GM12878 (cell line): ENCODE data around the gene GP9. TPM values are rescaled to one million over a fixed set of nuclear protein-coding genes. Genes with fewer than 3 reads are reported as not detected.

Source experiments
- ATAC-seq: fragments of 200-7000 bp; cut with Tn5 transposase; 3 replicates; pipeline ENCODE4 v1.9.1; 2020; ENCODE audit warnings: mild to moderate bottlenecking, moderate library complexity
- BruUV-seq: library from RNA; stranded (reverse); fragments of 400-500 nt; replicated peaks from 2 replicates; lab custom pipeline; 2021; lab: Mats Ljungman, UMichigan
- CTCF ChIA-PET: fragments of 300-600 bp; sonication (Branson Sonifier 250); formaldehyde crosslinking; extraction: SDS; loops from one replicate; lab custom pipeline; 2021; ENCODE audit warnings: inconsistent platforms; lab: Yijun Ruan, JAX
- POLR2A ChIA-PET: fragments of 350-600 bp; formaldehyde crosslinking; extraction: SDS; loops from one replicate; lab custom pipeline; 2021; ENCODE audit warnings: inconsistent platforms; lab: Charles Lee
- RAD21 ChIA-PET: fragments of 300-600 bp; sonication (Branson Sonifier 250); formaldehyde crosslinking; loops from one replicate; lab custom pipeline; 2023; ENCODE audit warnings: antibody characterized with exemption; ENCODE audit not compliant: unreplicated experiment; lab: Charles Lee
- SMC1A ChIA-PET: fragments of 300-600 bp; sonication (Branson Sonifier 250); formaldehyde crosslinking; loops from one replicate; lab custom pipeline; 2023; ENCODE audit not compliant: unreplicated experiment, uncharacterized antibody; lab: Charles Lee
- DNase-seq: peaks from one replicate; pipeline ENCODE4 v3.0.0-alpha.2; 2011; ENCODE audit warnings: low read depth, low spot score
- FAIRE-seq: peaks from 3 replicates; lab custom pipeline; 2011; peaks lifted over from hg19 to GRCh38; lab: Jason Lieb, UNC
- H2AFZ ChIP-seq: 2 replicates; pipeline ENCODE4 v1.6.0; 2011; ENCODE audit warnings: low read depth, low read length, control low read depth; ENCODE audit not compliant: control insufficient read depth
- H3K27ac ChIP-seq: 2 replicates; pipeline ENCODE4 v1.5.1; 2011; ENCODE audit warnings: control low read depth; ENCODE audit not compliant: control insufficient read depth, insufficient read depth
- H3K27me3 ChIP-seq, 2 experiments: replicated peaks in 1 of 2; 2 replicates each; pipeline versions ENCODE4 v1.6.0 to v1.6.1; 2011; ENCODE audit warnings: low read length in 1 of 2; ENCODE audit not compliant: control insufficient read depth in 2 of 2, insufficient read depth in 2 of 2
- H3K36me3 ChIP-seq, 2 experiments: 2 replicates each; pipeline ENCODE4 v1.5.1; 2011; ENCODE audit warnings: low read length in 1 of 2; ENCODE audit not compliant: control insufficient read depth in 2 of 2, insufficient read depth in 2 of 2
- H3K4me1 ChIP-seq: 2 replicates; pipeline ENCODE4 v1.6.1; 2011; ENCODE audit warnings: mild to moderate bottlenecking, low read length, moderate library complexity, mixed read lengths; ENCODE audit not compliant: control insufficient read depth, insufficient read depth
- H3K4me2 ChIP-seq: 2 replicates; pipeline ENCODE4 v1.6.0; 2011; ENCODE audit warnings: control low read depth; ENCODE audit not compliant: control insufficient read depth, insufficient read depth
- H3K4me3 ChIP-seq: fragments of 200-600 bp; sonication (generic); 2 replicates; pipeline ENCODE4 v1.5.1; 2016
- H3K79me2 ChIP-seq: 2 replicates; pipeline ENCODE4 v1.6.0; 2011; ENCODE audit warnings: low read length; ENCODE audit not compliant: control insufficient read depth, insufficient read depth
- H3K9ac ChIP-seq: 2 replicates; pipeline ENCODE4 v1.8.0; 2011; ENCODE audit warnings: low read length, control low read depth, mixed read lengths; ENCODE audit not compliant: control insufficient read depth, insufficient read depth
- H3K9me3 ChIP-seq: replicated peaks from 3 replicates; pipeline ENCODE4 v1.5.1; 2011; ENCODE audit warnings: mild to moderate bottlenecking, low read length; ENCODE audit not compliant: control insufficient read depth, insufficient read depth
- H4K20me1 ChIP-seq: 2 replicates; pipeline ENCODE4 v1.6.0; 2011; ENCODE audit not compliant: control insufficient read depth, insufficient read depth
- CBX3 ChIP-seq: fragments of 200-600 bp; sonication (generic); IDR thresholded peaks from 2 replicates; pipeline ENCODE4 v1.6.1; 2016; ENCODE audit warnings: low read depth, borderline replicate concordance
- CEBPB ChIP-seq, 2 experiments: fragments of 150-350 bp in 1 of 2; IDR thresholded peaks; 2 replicates each; pipeline ENCODE4 v1.6.1; 2012 to 2014; ENCODE audit warnings: low read depth in 2 of 2, low read length in 2 of 2, borderline replicate concordance in 1 of 2, inconsistent platforms in 1 of 2
- CEBPZ ChIP-seq: fragments of 150-350 bp; IDR thresholded peaks from 2 replicates; pipeline ENCODE4 v1.6.1; 2016; ENCODE audit warnings: low read depth, low read length
- CREM ChIP-seq: IDR thresholded peaks from 2 replicates; pipeline ENCODE4 v1.6.1; 2014; ENCODE audit warnings: antibody characterized with exemption, low read depth
- ESRRA ChIP-seq: IDR thresholded peaks from 2 replicates; pipeline ENCODE4 v1.6.1; 2012; ENCODE audit warnings: mild to moderate bottlenecking, low read length, improper control_type of control experiment
- EZH2 ChIP-seq: IDR thresholded peaks from 2 replicates; pipeline ENCODE4 v1.6.1; 2012; ENCODE audit warnings: low read depth, mild to moderate bottlenecking, control low read depth, inconsistent platforms, low read length, borderline replicate concordance; ENCODE audit not compliant: control insufficient read depth
- FOS ChIP-seq: IDR thresholded peaks from 3 replicates; pipeline ENCODE4 v1.6.1; 2011; ENCODE audit warnings: borderline replicate concordance; ENCODE audit not compliant: insufficient read length; ENCODE audit errors: extremely low read depth
- FOXM1 ChIP-seq: IDR thresholded peaks from 2 replicates; pipeline ENCODE4 v1.6.1; 2012; ENCODE audit warnings: low read depth, mild to moderate bottlenecking, inconsistent platforms, low read length, moderate library complexity
- HDGF ChIP-seq: fragments of 450-650 bp; IDR thresholded peaks from 2 replicates; pipeline ENCODE4 v1.6.1; 2016; ENCODE audit warnings: antibody characterized with exemption
- IRF3 ChIP-seq: fragments of 450-650 bp; IDR thresholded peaks from 2 replicates; pipeline ENCODE4 v1.6.1; 2014; ENCODE audit warnings: mild to moderate bottlenecking
- JUND ChIP-seq: IDR thresholded peaks from 2 replicates; pipeline ENCODE4 v1.6.1; 2012; ENCODE audit warnings: low read depth, mild to moderate bottlenecking, low read length, improper control_type of control experiment, moderate library complexity
- KAT2A ChIP-seq: conservative IDR thresholded peaks from 2 replicates; pipeline ENCODE4 v1.6.1; 2011; ENCODE audit warnings: low read depth, low read length; ENCODE audit not compliant: control insufficient read depth
- KDM1A ChIP-seq: fragments of 200-600 bp; sonication (generic); IDR thresholded peaks from 2 replicates; pipeline ENCODE4 v1.6.1; 2016; ENCODE audit warnings: borderline replicate concordance
- RAD51 ChIP-seq: fragments of 450-650 bp; IDR thresholded peaks from 2 replicates; pipeline ENCODE4 v1.6.1; 2016; ENCODE audit warnings: moderate library complexity, mild to moderate bottlenecking, inconsistent platforms
- TCF12 ChIP-seq: IDR thresholded peaks from 2 replicates; pipeline ENCODE4 v1.6.1; 2011; ENCODE audit warnings: low read depth, mild to moderate bottlenecking, low read length
- WGBS: methylation state at CpG from one replicate; pipeline ENCODE4 v1.1.6; 2016; ENCODE audit warnings: low lambda C conversion rate; ENCODE audit not compliant: insufficient replicate concordance, insufficient coverage; ENCODE audit errors: missing lambda C conversion rate; 5-methylcytosine and 5-hydroxymethylcytosine counted together
- in situ Hi-C: fragments of 300-500 bp; cut with MboI; formaldehyde crosslinking; loops from 9 replicates; pipeline ENCODE4 v1.14.3; 2018; ENCODE audit warnings: mixed read lengths
- intact Hi-C: fragments of 100-400 bp; cut with micrococcal nuclease; formaldehyde crosslinking; loops from one replicate; pipeline ENCODE4 v1.14.2; 2022; ENCODE audit not compliant: unreplicated experiment
- polyA plus RNA-seq, 11 experiments: library from polyadenylated mRNA; depleted of rRNA in 4 of 11; unstranded in 6 of 11; stranded (reverse) in 5 of 11; fragments of >200 nt; fragmentation: Nextera tagmentation in 4 of 11; fragmentation: Illumina TruSeq in 1 of 11; extraction: Ambion mirVana in 4 of 11; extraction: Trizol in 1 of 11; gene quantifications; 1 replicate in 1 of 11; 2 replicates in 10 of 11; pipeline versions ENCODE4 v1.2.1 to v1.2.3, GENCODE V29; 2011 to 2016; ENCODE audit warnings: inconsistent platforms in 2 of 11, missing spikeins in 2 of 11, low read depth in 1 of 11
- total RNA-seq, 4 experiments: library from RNA; depleted of rRNA in 3 of 4; stranded (reverse); fragments of >200 nt in 3 of 4; fragmentation: Illumina TruSeq in 1 of 4; extraction: Trizol in 1 of 4; gene quantifications; 2 replicates each; pipeline versions ENCODE4 v1.2.1 to v1.2.3, GENCODE V29; 2013 to 2021
- TF ChIP-seq, protein P1 (sequence below): fragments of 450-650 bp; IDR thresholded peaks from 2 replicates; pipeline ENCODE4 v1.6.1; 2018; ENCODE audit warnings: borderline replicate concordance, mild to moderate bottlenecking; ENCODE audit not compliant: partially characterized antibody

The GP9 gene
- total and polyA plus RNA-seq, 10 of the 15 experiments (the other 5 are each of a cell fraction or from before 2014, with no cell fraction given): 0.15 TPM; not detected in 9

DNA sequence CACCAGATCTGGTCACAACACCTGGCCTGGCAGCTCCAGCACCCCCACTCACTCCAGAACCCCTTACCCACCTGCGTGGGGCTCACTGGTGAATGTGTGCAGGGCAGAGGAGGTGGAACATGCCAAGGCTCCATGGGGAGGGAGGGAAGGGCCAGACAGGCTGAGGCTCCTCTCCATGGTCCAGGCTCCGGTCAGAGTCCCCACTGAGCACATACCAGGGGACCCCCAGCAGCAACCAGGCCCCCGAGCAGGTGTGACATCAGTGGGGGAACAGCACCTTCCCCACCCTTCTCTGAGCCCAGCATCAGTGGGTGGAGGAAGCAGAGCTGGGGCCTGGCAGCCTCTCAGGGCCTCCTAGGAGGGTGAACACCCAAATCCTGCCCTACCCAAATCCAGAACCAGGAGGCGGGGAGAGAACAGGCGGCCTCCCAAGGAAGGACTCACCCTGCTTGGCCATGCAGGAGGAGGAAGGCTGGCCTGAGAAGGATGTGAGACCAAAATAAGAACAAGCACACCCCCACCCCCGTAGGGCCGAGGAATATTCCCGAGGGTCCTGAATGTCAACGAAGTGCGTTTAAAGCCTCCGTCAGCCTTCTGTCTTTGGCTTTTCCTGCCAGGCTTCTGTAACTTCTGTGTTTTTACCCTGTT lies 1.1 kb upstream of the GP9 start:
- WGBS: 41% methylated on average over 11 of the region's 11 CpGs
- in situ Hi-C loops: loop anchor here (5.0 kb wide), 1 partner anchor 183 kb away; no protein-coding TSS in a partner anchor
- DNase-seq: no peak
- TF ChIP-seq CEBPZ: no peak
- TF ChIP-seq JUND: no peak
- TF ChIP-seq KAT2A: no peak
- TF ChIP-seq TCF12: no peak
- TF ChIP-seq CBX3: no peak
- TF ChIP-seq CREM: no peak
- no peak for TF ChIP-seq FOS
- no peak for TF ChIP-seq RAD51
- TF ChIP-seq KDM1A: no peak
- no peak for TF ChIP-seq FOXM1
- TF ChIP-seq, protein P1, sequence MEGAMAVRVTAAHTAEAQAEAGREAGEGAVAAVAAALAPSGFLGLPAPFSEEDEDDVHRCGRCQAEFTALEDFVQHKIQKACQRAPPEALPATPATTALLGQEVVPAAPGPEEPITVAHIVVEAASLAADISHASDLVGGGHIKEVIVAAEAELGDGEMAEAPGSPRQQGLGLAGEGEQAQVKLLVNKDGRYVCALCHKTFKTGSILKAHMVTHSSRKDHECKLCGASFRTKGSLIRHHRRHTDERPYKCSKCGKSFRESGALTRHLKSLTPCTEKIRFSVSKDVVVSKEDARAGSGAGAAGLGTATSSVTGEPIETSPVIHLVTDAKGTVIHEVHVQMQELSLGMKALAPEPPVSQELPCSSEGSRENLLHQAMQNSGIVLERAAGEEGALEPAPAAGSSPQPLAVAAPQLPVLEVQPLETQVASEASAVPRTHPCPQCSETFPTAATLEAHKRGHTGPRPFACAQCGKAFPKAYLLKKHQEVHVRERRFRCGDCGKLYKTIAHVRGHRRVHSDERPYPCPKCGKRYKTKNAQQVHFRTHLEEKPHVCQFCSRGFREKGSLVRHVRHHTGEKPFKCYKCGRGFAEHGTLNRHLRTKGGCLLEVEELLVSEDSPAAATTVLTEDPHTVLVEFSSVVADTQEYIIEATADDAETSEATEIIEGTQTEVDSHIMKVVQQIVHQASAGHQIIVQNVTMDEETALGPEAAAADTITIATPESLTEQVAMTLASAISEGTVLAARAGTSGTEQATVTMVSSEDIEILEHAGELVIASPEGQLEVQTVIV: no peak
- TF ChIP-seq CEBPB (IDR thresholded peaks at IDR 0.05; ENCODE audit: borderline replicate concordance in 1 of 2, low read depth in 2 of 2, low read length in 2 of 2): no peak
- no peak for TF ChIP-seq EZH2
- TF ChIP-seq HDGF: no peak
- TF ChIP-seq IRF3: no peak
- no peak for TF ChIP-seq ESRRA
- no peak for FAIRE-seq
- H3K36me3 ChIP-seq: no peaks in the 10 kb centered on the region
- H4K20me1 ChIP-seq: no peaks in the 10 kb centered on the region
- no peak overlapping the region for H3K4me2 ChIP-seq
- no peak overlapping the region for H3K27ac ChIP-seq
- no peak overlapping the region for H3K4me3 ChIP-seq
- BruUV-seq: no TSS peak
- no peaks in the 10 kb centered on the region for H3K9me3 ChIP-seq
- H3K4me1 ChIP-seq: 0 out of 2 replicates have a peak, but pooled peaks cover 3% of the 10 kb centered on the region
- ChIA-PET CTCF (interaction anchor here (0.7 to 1.5 kb wide), 2 partner anchors 88 to 187 kb away, joined by 3 to 4 read pairs; no protein-coding TSS in a partner anchor), SMC1A (interaction anchor here (0.9 kb wide), 1 partner anchor 103 kb away, joined by 3 read pairs; no protein-coding TSS in a partner anchor), RAD21 (no interaction called here), POLR2A (no interaction called here)
- intact Hi-C loops: no loop called here
- ATAC-seq: no peak
- H3K27me3 ChIP-seq: no peaks in the 10 kb centered on the region; a peak in 2 of 4 replicates
- H2AFZ ChIP-seq: no peak overlapping the region
- no peaks in the 10 kb centered on the region for H3K79me2 ChIP-seq
- H3K9ac ChIP-seq: no peak overlapping the region
